Measurements from ENCODE around the gene ETS1. TPM values are rescaled to one million over a fixed set of nuclear protein-coding genes. Genes with fewer than 3 reads are reported as not detected.

ETS1 gene
- total RNA-seq, 1 donor from 2014 or later = 88.0 TPM

DNA sequence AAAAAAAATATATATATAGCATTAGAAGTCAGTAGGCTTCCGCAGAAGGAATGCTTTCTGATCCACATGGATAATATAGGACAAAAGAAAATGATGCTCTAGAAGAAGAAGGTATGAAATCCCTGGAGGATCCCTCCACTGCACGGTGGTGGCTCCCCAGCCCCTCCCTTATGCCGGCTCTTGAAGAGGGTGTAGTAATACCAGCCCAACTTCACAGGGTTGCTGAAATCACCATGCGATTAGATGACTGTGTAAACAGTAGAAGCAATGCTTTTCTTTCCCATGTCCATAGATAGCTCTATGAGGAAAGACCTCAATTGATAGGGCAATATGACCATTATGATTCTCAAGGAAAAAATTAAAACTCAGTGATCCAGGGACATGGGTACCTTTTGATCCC is 3.2 kb upstream of the ETS1 start:
- Histone ChIP-seq H3K4me3 (no peak overlapping the region), H3K27ac (no peak overlapping the region), H3K4me1 (no peaks in the 10 kb centered on the region), H3K27me3 (no peaks in the 10 kb centered on the region), H3K36me3 (no peaks in the 10 kb centered on the region), H3K9me3 (no peaks in the 10 kb centered on the region)
- no peak for DNase-seq (ENCODE audit: low spot score in 2 of 2)
- no peak for TF ChIP-seq CTCF (IDR thresholded peaks at IDR 0.05)
- intact Hi-C loops (cut with DNase I) = no loop called here

- H3K27me3 ChIP-seq = no peaks in the 10 kb centered on the region
- H3K4me1 ChIP-seq = no peaks in the 10 kb centered on the region
- DNase-seq (ENCODE audit: low spot score in 2 of 2) = no peak
- H3K27ac ChIP-seq = no peak overlapping the region
- no peaks in the 10 kb centered on the region for H3K9me3 ChIP-seq
- no peak overlapping the region for H3K4me3 ChIP-seq
- TF ChIP-seq CTCF (IDR thresholded peaks at IDR 0.05) = no peak
- intact Hi-C loops (cut with DNase I) = no loop called here
- no peaks in the 10 kb centered on the region for H3K36me3 ChIP-seq
These were observed 2.6 kb upstream of the ETS1 start for GRCh38 chr11:128589998-128590397.

DNA sequence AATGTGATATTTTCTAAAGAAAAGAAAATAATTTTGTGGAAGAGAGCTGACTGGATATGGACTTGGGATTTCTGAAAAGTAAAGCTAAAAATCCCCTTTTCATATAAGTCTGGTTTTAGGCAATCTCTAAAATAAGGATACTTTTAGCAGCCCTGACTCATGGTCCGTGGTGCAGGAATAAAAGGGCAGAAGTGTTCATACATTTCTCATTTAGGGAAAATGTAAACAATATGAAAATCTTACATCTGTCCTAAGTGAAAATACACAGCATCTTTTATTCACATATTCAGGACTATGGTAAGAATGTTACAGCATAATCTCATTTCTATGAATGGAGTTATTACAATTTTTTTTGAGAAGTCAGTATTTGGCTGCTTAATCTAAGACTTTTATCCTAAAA is 735 bp upstream of the ETS1 start:
- TF ChIP-seq CTCF (IDR thresholded peaks at IDR 0.05) = no peak
- DNase-seq (ENCODE audit: low spot score in 2 of 2) = no peak
- no peak overlapping the region for H3K27ac ChIP-seq
- no peaks in the 10 kb centered on the region for H3K4me1 ChIP-seq
- H3K4me3 ChIP-seq = no peak overlapping the region
- H3K27me3 ChIP-seq = no peaks in the 10 kb centered on the region
- intact Hi-C loops (cut with DNase I) = no loop called here
- H3K9me3 ChIP-seq = no peaks in the 10 kb centered on the region
- H3K36me3 ChIP-seq = no peaks in the 10 kb centered on the region

- DNase-seq (ENCODE audit: low spot score in 2 of 2) = no peak
- Histone ChIP-seq H3K4me3 (no peak overlapping the region), H3K27ac (no peak overlapping the region), H3K9me3 (no peaks in the 10 kb centered on the region), H3K36me3 (no peaks in the 10 kb centered on the region), H3K27me3 (no peaks in the 10 kb centered on the region), H3K4me1 (no peaks in the 10 kb centered on the region)
- intact Hi-C loops (cut with DNase I) = no loop called here
- TF ChIP-seq CTCF (IDR thresholded peaks at IDR 0.05) = no peak
These were observed 669 bp downstream of the ETS1 start for GRCh38 chr11:128586689-128587088.

- Histone ChIP-seq H3K36me3 (no peaks in the 10 kb centered on the region), H3K27me3 (no peaks in the 10 kb centered on the region), H3K4me1 (no peaks in the 10 kb centered on the region), H3K4me3 (no peak overlapping the region), H3K27ac (no peak overlapping the region), H3K9me3 (no peaks in the 10 kb centered on the region)
- no peak for TF ChIP-seq CTCF (IDR thresholded peaks at IDR 0.05)
- intact Hi-C loops (cut with DNase I) = no loop called here
- no peak for DNase-seq (ENCODE audit: low spot score in 2 of 2)
These were observed 1.7 kb downstream of the ETS1 start for GRCh38 chr11:128585498-128586238.

DNA sequence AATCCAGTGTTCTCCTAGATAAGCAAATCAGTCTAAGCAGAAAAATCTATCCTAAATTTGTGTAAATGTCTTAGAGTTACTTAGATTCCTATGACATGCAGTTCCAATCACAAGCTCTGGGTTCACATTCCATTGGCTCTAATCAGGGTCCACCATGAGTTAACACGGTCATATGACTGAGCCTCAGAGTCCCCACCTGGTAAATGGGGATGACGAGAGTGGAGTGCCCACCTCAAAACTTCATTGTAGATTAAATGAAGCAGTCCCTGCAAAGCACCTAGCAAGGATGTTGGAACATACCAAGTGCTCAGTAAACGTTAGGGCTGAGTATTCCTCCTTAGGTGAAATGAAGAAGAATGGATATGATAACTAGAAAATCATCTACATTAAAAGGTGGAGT is 3.1 kb downstream of the ETS1 start:
- H3K9me3 ChIP-seq = no peaks in the 10 kb centered on the region
- H3K4me3 ChIP-seq = no peak overlapping the region
- TF ChIP-seq CTCF (IDR thresholded peaks at IDR 0.05) = no peak
- H3K36me3 ChIP-seq = no peaks in the 10 kb centered on the region
- no peaks in the 10 kb centered on the region for H3K4me1 ChIP-seq
- intact Hi-C loops (cut with DNase I) = no loop called here
- no peak overlapping the region for H3K27ac ChIP-seq
- H3K27me3 ChIP-seq = no peaks in the 10 kb centered on the region
- DNase-seq (ENCODE audit: low spot score in 2 of 2) = no peak
